Measurements from ENCODE around the gene ENHO.
"Not testable (repeated sequence)": the region's sequence is repeated elsewhere in the genome, so short reads cannot be mapped to it uniquely, and the experiment has no call there.

- not testable (repeated sequence) for TF ChIP-seq CTCF, POLR2A (IDR thresholded peaks at IDR 0.05)
Observed at GRCh38 chr9:34532041-34532440, 9.3 kb upstream of the ENHO start.

All from lower leg skin (tissue), 3 donors.